Fibroblast of lung (primary cell): Measurements from ENCODE around the gene KCNJ12.

ENCODE experiments used
- CTCF ChIP-seq, 2 donors: IDR thresholded peaks in 1 of 2; conservative IDR thresholded peaks in 1 of 2; 1 replicate in 1 of 2; 2 replicates in 1 of 2; pipeline ENCODE4 v1.5.1; 2011 to 2012; ENCODE audit warnings: low read length in 2 of 2, control low read depth in 1 of 2, inconsistent platforms in 1 of 2, low read depth in 1 of 2, mild to moderate bottlenecking in 1 of 2
- EZH2 ChIP-seq: IDR thresholded peaks from 2 replicates; pipeline ENCODE4 v1.5.1; 2012; ENCODE audit warnings: low read length, control low read depth, mild to moderate bottlenecking; ENCODE audit errors: missing control alignments

GRCh38 chr17:21345236-21345635 is 30.9 kb upstream of the KCNJ12 start:
- no peak for TF ChIP-seq EZH2
- no peak for TF ChIP-seq CTCF (conservative IDR thresholded peaks at IDR 0.05 in 1 of 2, IDR thresholded peaks at IDR 0.05 in 1 of 2; ENCODE audit: low read depth in 1 of 2, low read length in 2 of 2)
